CD4-positive, alpha-beta T cell treated with Interleukin-2 at 100 ng/mL for 4 hours (primary cell): Measurements from ENCODE around the gene RITA1.
"Not testable (repeated sequence)": the region's sequence is repeated elsewhere in the genome, so short reads cannot be mapped to it uniquely, and the experiment has no call there.

Experiments used
- DNase-seq: peaks from one replicate; pipeline ENCODE4 v3.0.0-alpha.2; 2020; ENCODE audit warnings: low spot score

The RITA1 gene

GRCh38 chr12:113185180-113186032 lies at the start of gene RITA1, which contains the start of gene DDX54:
TSS of gene RITA1 (plus strand) at chr12:113185721. CDS start at chr12:113186747, 1,026 bp downstream.
TSS of gene DDX54 (minus strand) at chr12:113185478. CDS start at chr12:113185451, 27 bp downstream.
- peak; percentile 78 for DNase-seq

- DNase-seq, result peak; percentile 24
Observed at GRCh38 chr12:113136128-113136989, 49.2 kb upstream of the RITA1 start.

GRCh38 chr12:113136990-113137511 lies 48.5 kb upstream of the RITA1 start:
- DNase-seq, result no peak

GRCh38 chr12:113137861-113138783 lies 47.4 kb upstream of the RITA1 start:
- DNase-seq, result no peak

GRCh38 chr12:113138826-113139225 lies 46.7 kb upstream of the RITA1 start:
- DNase-seq, result no peak

GRCh38 chr12:113140706-113141105 lies 44.8 kb upstream of the RITA1 start:
- no peak for DNase-seq

GRCh38 chr12:113141716-113142115 lies 43.8 kb upstream of the RITA1 start:
- not testable (repeated sequence) for DNase-seq

- no peak for DNase-seq
Observed at GRCh38 chr12:113142173-113142885, 43.2 kb upstream of the RITA1 start.

GRCh38 chr12:113142886-113143332 lies 42.6 kb upstream of the RITA1 start:
- DNase-seq, result no peak

- no peak for DNase-seq
Observed at GRCh38 chr12:113143959-113144358, 41.6 kb upstream of the RITA1 start.

- DNase-seq, result no peak
Observed at GRCh38 chr12:113144806-113145205, 40.7 kb upstream of the RITA1 start.

- no peak for DNase-seq
Observed at GRCh38 chr12:113145720-113146551, 39.6 kb upstream of the RITA1 start.

- no peak for DNase-seq
Observed at GRCh38 chr12:113146999-113147398, 38.5 kb upstream of the RITA1 start.

- no peak for DNase-seq
Observed at GRCh38 chr12:113149361-113150150, 36.0 kb upstream of the RITA1 start, which contains the start of gene CFAP73. TSS of gene CFAP73 (plus strand) at chr12:113149724. CDS start at chr12:113149858, 134 bp downstream.

- no peak for DNase-seq
Observed at GRCh38 chr12:113151655-113152054, 33.9 kb upstream of the RITA1 start.

- no peak for DNase-seq
Observed at GRCh38 chr12:113152196-113152834, 33.2 kb upstream of the RITA1 start.

- peak; percentile 48 for DNase-seq
Observed at GRCh38 chr12:113152835-113153814, 32.4 kb upstream of the RITA1 start.
